Measurements from ENCODE around the gene RIPK4.

DNA sequence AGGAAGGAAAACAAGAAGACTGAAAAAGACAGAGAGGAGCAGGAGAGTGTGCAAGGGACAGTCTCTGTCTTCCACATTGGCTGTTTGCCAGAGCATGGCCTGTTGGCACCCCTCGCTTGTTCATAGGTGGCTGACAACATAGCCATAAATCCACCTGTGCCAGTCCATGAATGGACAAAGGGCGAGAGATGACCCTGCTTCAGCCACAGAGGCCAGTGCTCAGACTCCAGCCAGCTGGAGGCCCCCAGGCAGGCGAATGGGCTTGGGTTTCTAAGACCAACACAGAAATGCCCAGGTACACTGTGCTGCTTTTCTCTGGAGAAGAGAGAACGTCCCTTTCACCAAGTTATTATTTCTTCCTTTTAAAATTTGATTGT lies 60.6 kb downstream of the RIPK4 start:
- TF ChIP-seq, protein P1, sequence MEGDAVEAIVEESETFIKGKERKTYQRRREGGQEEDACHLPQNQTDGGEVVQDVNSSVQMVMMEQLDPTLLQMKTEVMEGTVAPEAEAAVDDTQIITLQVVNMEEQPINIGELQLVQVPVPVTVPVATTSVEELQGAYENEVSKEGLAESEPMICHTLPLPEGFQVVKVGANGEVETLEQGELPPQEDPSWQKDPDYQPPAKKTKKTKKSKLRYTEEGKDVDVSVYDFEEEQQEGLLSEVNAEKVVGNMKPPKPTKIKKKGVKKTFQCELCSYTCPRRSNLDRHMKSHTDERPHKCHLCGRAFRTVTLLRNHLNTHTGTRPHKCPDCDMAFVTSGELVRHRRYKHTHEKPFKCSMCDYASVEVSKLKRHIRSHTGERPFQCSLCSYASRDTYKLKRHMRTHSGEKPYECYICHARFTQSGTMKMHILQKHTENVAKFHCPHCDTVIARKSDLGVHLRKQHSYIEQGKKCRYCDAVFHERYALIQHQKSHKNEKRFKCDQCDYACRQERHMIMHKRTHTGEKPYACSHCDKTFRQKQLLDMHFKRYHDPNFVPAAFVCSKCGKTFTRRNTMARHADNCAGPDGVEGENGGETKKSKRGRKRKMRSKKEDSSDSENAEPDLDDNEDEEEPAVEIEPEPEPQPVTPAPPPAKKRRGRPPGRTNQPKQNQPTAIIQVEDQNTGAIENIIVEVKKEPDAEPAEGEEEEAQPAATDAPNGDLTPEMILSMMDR (IDR thresholded peaks at IDR 0.05; ENCODE audit: low read depth, low read length, missing input control): no peak
- TF ChIP-seq, protein P2, sequence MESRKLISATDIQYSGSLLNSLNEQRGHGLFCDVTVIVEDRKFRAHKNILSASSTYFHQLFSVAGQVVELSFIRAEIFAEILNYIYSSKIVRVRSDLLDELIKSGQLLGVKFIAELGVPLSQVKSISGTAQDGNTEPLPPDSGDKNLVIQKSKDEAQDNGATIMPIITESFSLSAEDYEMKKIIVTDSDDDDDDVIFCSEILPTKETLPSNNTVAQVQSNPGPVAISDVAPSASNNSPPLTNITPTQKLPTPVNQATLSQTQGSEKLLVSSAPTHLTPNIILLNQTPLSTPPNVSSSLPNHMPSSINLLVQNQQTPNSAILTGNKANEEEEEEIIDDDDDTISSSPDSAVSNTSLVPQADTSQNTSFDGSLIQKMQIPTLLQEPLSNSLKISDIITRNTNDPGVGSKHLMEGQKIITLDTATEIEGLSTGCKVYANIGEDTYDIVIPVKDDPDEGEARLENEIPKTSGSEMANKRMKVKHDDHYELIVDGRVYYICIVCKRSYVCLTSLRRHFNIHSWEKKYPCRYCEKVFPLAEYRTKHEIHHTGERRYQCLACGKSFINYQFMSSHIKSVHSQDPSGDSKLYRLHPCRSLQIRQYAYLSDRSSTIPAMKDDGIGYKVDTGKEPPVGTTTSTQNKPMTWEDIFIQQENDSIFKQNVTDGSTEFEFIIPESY (IDR thresholded peaks at IDR 0.05): no peak
- TF ChIP-seq, protein P3, sequence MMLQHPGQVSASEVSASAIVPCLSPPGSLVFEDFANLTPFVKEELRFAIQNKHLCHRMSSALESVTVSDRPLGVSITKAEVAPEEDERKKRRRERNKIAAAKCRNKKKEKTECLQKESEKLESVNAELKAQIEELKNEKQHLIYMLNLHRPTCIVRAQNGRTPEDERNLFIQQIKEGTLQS (IDR thresholded peaks at IDR 0.05): no peak
- TF ChIP-seq FOXA1 (IDR thresholded peaks at IDR 0.05): no peak
- TF ChIP-seq RAD21 (IDR thresholded peaks at IDR 0.05): no peak
